Right ventricle myocardium superior (tissue), 1 donor: ENCODE results near the gene LAMA4. TPM values are rescaled to one million over a fixed set of nuclear protein-coding genes. Genes with fewer than 3 reads are reported as not detected.

Experiments used
- ATAC-seq: fragments of 200-7000 bp; cut with Tn5 transposase; one replicate; pipeline ENCODE4 v1.9.1; 2020; ENCODE audit warnings: mild to moderate bottlenecking; ENCODE audit not compliant: poor library complexity
- DNase-seq: peaks from one replicate; pipeline ENCODE4 v3.0.0-alpha.2; 2020
- intact Hi-C: fragments of 100-400 bp; cut with DNase I; formaldehyde crosslinking; loops from one replicate; pipeline ENCODE4 v1.11.2; 2022
- total RNA-seq: library from RNA; stranded (reverse); fragmentation: NEBNext Ultra II Directional; extraction: Animal tissue kit (Norgen Biotek cat#: 25700); gene quantifications from one replicate; pipeline ENCODE4 v1.2.1, GENCODE V29; 2021
- donor health status: DM: no; HTN: yes; CAD: no; lungs with severe emphysema.

Gene LAMA4
- total RNA-seq, 1 donor from 2014 or later: 71.1 TPM

- DNase-seq: peak; percentile 66
- ATAC-seq: peak; percentile 90
- intact Hi-C loops: loop anchor here (5.0 kb wide), 1 partner anchor 100 kb away; no protein-coding TSS in a partner anchor
Observed at GRCh38 chr6:112281821-112282615, 27.7 kb upstream of the LAMA4 start.

DNA sequence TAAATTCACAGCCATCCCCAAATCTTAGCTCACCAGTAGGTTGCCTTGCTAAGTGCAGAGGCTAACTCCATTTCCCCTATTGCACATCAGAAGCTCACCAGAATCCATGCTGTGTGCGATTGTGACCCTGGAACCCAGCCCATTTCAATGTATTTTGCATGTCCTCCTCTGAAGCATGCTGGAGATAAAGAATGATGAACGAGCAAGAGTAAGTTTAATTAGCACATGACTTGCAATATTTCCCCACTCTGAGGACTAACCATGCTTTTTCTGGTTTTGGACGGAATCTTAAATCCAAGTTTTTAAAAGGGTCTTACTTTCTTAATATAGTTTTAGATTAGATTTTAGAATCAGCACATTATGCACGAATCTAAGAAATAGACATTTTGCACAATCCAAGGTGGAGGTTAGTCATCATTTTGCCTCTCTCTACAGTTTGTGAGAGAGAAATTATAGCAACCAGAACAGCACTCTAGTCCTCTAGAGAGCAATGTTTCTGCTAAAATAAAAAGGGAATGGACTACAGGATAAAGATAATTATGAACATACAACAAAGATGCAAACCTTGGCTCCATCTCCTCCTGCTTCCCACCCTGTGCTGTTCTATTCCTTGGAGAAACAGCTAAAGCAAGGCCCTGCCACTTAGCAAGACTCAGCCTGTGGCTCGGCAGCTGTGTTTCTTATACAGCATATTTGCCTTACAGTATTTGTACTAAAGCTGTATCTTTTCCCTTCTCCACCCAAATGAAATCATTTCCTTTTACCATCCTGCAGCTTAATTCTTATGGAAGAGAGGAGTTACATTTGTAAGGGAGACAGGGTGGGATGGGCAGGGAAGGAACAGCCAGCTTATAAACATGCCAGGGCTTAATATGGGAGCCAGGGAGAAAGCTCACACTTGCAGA, 24.9 kb upstream of the LAMA4 start:
- no peak for DNase-seq
- peak; percentile 41 for ATAC-seq
- intact Hi-C loops: no loop called here

- no peak for ATAC-seq
- intact Hi-C loops: no loop called here
- no peak for DNase-seq
Observed at GRCh38 chr6:112275365-112275764, 21.0 kb upstream of the LAMA4 start.

DNA sequence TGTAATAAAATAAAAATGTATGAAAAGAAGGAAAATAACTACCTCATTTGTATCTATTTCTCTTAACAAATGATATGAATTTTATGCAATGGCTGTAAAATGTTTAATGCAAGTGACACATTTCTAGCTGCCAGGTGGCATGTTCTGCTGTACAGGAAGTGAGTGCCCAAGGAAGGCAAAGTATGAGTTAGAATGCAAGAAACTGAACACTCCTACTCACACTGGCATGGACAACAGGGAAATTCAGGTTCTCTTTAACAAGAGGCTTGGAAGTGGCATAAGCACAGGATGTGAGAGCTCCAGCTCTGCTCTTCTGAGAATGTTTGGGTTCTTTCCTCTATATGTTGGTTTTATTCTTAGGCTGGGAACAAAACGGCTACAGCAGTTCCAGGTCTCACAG, 20.4 kb upstream of the LAMA4 start:
- intact Hi-C loops: no loop called here
- ATAC-seq (no peak), DNase-seq (no peak)

DNA sequence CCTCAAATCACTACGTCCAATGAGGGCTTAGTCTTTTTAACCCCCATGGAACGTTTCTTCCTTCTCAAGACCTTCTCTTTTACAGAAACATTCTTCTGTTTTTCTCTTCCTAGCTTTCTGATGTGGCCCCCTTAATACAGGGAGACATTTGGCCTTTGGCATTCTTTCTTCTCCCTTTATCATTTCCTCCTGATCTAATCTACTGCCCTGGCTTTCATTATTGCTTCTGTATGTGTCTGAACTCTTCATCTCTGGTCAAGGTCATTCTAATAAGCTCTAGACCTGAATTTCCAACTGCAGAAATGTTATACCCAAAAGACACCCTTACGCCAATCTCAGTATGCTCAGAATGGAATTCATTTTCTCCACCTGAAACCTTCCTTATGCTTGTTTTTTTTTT, 18.4 kb upstream of the LAMA4 start:
- intact Hi-C loops: no loop called here
- ATAC-seq (no peak), DNase-seq (no peak)

DNA sequence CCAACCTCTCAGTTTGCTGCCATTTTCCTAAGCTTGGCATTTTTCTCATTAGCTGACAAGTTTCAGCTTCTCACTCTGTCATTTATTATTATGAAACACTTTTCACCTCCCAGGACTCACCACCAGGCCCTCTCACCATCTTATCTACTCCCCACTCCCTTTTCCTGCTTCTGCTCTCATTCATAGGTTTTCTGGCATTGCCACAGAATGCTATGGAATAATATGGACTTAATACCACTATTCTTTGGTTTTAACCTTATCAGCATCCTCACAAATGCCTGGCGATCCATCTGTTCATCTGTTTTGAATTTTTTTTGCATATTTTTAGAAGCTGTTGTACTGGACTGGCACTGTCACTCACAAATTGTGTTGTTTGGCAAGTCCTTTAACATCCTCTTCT, 16.4 kb upstream of the LAMA4 start:
- intact Hi-C loops: no loop called here
- ATAC-seq: no peak
- DNase-seq: no peak

- no peak for DNase-seq
- intact Hi-C loops: no loop called here
Observed at GRCh38 chr6:112269979-112270566, 15.7 kb upstream of the LAMA4 start.

DNA sequence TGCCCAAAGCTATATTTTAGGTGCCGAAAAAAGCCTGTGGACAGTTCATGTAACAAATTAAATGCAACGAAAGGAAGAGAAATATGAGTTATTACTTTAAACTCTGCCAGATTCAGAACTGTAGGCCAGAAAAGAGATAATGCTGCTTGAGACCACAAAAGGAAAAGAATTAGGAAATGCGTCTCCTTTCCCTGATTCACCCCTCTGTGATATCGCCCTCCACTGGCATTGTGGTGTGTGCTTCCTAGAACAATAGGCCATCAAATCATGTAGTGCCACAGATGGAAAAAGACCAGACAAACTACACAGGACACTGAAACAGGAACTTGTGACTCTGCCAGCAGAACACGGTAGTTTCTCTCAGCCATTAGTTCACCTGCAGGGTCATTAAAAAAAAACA, 14.7 kb upstream of the LAMA4 start:
- intact Hi-C loops: no loop called here
- DNase-seq (no peak), ATAC-seq (peak; percentile 72)

More at GRCh38 chr6:112269979-112270566, 15.7 kb upstream of the LAMA4 start:
- ATAC-seq: peak; percentile 30

DNA sequence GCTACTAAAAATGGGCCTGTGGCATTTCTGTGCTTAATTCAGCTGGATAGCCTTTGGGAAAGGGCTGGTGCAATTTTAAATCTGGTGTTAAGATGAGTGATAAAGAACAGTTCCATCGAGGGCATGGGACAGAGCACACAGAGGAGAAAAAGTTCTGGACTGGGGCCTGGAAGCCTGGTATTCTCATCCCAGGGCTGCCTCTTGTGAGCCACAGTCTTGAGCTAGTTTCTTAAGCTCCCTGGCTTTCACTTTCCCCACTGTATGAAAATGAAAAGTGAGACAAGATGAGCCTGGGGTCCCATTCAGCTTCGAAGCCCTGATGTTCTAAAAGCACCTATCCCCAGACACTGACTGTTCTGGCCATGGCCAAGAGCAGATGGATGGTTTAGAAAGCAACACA, 14.3 kb upstream of the LAMA4 start:
- ATAC-seq: peak; percentile 66
- DNase-seq: no peak
- intact Hi-C loops: no loop called here

GRCh38 chr6:112268019-112268418, 13.7 kb upstream of the LAMA4 start:
- ATAC-seq: peak; percentile 43

DNA sequence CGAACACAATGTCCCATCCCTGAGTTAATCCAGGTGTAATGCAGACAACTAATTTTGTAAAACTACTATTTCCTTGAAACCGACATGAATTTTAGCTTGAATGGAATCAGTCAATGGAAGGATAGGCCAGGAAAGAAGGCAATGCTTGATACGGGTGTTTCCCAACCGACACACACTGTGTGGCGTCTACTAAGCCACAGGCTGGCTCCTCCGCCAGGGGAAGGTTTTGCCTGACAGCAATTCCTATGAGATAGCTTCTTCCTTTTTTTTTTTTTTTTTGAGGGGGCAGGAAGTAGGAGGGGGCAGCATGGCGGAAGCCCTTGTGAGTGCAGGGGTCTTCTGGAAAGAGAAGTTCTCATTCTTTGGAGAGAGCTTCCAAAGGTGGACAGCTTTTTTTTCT, 12.0 kb upstream of the LAMA4 start:
- DNase-seq (no peak), ATAC-seq (no peak)
- intact Hi-C loops: no loop called here

More at GRCh38 chr6:112268019-112268418, 13.7 kb upstream of the LAMA4 start:
- no peak for DNase-seq
- intact Hi-C loops: no loop called here

- intact Hi-C loops: loop anchor here (10.0 kb wide), 1 partner anchor 55 kb away; no protein-coding TSS in a partner anchor
- ATAC-seq: peak; percentile 86
- no peak for DNase-seq
Observed at GRCh38 chr6:112259337-112259675, 4.9 kb upstream of the LAMA4 start.

GRCh38 chr6:112258642-112259336, 4.4 kb upstream of the LAMA4 start:
- intact Hi-C loops: loop anchor here (10.0 kb wide), 1 partner anchor 54 kb away; no protein-coding TSS in a partner anchor
- ATAC-seq (peak; percentile 77), DNase-seq (no peak)

DNA sequence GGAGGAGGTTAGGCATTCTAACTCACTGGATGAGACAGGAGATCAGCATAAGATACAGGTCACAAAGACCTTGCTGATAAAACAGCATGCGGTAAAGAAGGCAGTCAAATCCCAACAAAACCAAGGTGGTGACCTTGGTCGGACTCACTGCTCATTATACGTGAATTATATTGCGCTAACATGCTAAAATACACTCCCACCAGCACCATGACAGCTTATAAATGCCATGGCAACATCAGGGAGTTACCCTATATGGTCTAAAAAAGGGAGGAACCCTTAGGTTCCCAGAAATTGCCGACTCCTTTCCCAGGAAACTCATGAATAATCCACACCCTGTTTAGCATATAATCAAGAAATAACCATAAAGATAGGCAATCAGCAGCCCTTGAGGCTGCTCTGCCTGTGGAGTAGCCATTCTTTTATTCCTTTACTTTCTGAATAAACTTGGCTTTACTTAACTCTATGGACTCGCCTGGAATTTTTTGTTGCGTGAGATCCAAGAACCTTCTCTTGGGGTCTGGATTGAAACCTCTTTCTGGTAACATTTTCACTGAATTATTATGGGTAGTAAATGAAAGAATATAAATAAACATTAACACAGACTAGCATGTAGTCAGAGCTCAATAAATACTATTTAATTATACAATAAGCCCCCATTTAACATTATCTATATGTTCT, 3.0 kb upstream of the LAMA4 start:
- intact Hi-C loops: loop anchor here (10.0 kb wide), 1 partner anchor 53 kb away; no protein-coding TSS in a partner anchor
- DNase-seq (no peak), ATAC-seq (no peak)

- intact Hi-C loops: loop anchor here (10.0 kb wide), 1 partner anchor 50 kb away; no protein-coding TSS in a partner anchor
- no peak for ATAC-seq
- no peak for DNase-seq
Observed at GRCh38 chr6:112254921-112255320, 554 bp upstream of the LAMA4 start.

GRCh38 chr6:112253498-112253840, 898 bp downstream of the LAMA4 start:
- ATAC-seq (peak; percentile 56), DNase-seq (no peak)
- intact Hi-C loops: loop anchor here (10.0 kb wide), 1 partner anchor 49 kb away; no protein-coding TSS in a partner anchor

DNA sequence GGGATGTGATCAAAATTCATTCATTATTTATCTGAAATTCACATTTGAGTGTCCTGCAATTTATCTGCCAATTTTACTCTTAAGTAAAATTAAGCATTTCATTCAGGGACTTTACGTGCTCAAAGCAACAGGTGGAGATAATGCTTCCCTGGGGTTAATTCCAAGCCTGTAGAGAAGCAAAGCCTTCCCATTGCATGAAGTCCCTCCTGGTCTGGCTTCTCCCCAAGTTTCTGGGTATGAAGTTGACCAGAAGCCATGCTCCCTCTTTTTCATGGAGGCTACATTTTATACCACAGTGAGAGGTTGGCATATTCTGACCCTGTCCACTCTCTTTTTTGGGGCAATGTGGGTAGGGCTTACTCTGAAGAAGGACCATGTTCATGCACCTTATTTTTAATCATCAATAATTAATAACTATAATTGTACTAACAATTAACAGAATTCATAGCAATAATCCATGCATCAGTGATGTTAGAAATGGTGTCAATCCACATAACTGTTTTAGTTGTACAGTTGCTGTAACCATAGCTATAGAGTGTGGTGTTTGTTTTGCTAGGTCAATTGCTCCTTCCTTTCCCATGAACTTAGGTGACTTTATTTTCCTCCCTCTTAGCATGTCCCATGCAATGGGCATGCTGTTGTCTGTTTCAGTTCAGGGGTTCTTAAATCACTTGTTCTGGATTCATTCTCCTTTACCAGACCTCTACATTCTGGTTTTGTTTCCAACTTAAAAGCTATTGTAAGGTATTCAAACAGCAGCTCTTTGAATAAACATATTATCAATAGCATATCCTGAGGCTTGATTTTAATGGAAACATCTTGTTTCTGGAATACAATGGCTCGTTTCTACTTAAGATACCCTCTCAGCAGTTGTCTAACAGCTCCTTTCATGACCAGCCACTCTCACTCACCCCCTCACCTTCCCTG, 1.5 kb downstream of the LAMA4 start:
- intact Hi-C loops: loop anchor here (10.0 kb wide), 1 partner anchor 48 kb away; no protein-coding TSS in a partner anchor
- no peak for DNase-seq
- ATAC-seq: peak; percentile 49
